ENCODE measurements around the gene MYO18B.

MYO18B gene

DNA sequence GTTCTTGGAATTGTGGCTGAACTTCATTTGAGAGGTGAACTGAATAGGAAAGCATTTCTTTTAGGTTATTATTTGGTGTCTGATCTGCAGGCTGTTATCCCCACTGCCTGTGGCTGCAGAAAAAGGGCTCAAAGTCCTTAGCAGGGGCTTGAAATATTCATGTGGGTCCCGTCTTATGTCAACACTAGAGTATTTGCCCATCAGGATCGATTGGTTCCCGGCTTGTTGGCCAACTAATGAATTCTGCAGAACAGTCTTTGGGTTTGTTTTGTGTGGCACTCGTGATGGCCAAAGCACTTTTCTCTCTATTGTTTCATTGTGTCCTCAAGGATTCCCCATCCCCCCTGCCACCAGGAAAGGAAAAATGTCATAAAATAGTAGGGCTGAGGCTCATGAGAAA is 211.9 kb downstream of the MYO18B start:
- H3K4me1 Mint-ChIP-seq, result no peaks in the 10 kb centered on the region
- H3K36me3 Mint-ChIP-seq, result no peaks in the 10 kb centered on the region
- H3K4me3 Mint-ChIP-seq, result no peak overlapping the region
- H3K27ac Mint-ChIP-seq, result no peak overlapping the region
- no peaks in the 10 kb centered on the region for H3K9me3 Mint-ChIP-seq
- H3K27me3 Mint-ChIP-seq, result peaks cover 4% of the 10 kb centered on the region

DNA sequence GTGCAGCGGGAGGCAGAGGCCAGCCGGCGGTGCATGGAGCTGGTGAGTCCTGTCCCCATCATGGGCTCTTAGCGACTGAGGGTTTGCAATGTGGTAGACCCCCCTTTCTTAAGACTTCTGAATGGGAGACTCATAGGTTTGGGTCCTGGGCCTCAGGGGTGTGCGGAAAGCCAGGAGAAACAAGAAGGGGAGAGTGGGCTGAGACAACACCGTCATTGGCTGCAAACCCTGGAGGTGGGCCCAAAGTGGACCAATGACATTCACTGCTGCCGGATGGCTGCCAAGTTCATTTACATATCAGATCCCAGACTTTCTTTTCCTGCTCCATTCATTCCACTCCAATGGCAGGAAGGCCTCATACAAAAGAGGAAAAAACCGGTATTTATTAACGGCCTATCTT is 213.3 kb downstream of the MYO18B start:
- H3K36me3 Mint-ChIP-seq, result no peaks in the 10 kb centered on the region
- H3K4me3 Mint-ChIP-seq, result no peak overlapping the region
- H3K9me3 Mint-ChIP-seq, result no peaks in the 10 kb centered on the region
- no peak overlapping the region for H3K27ac Mint-ChIP-seq
- no peaks in the 10 kb centered on the region for H3K4me1 Mint-ChIP-seq
- no peaks in the 10 kb centered on the region for H3K27me3 Mint-ChIP-seq

DNA sequence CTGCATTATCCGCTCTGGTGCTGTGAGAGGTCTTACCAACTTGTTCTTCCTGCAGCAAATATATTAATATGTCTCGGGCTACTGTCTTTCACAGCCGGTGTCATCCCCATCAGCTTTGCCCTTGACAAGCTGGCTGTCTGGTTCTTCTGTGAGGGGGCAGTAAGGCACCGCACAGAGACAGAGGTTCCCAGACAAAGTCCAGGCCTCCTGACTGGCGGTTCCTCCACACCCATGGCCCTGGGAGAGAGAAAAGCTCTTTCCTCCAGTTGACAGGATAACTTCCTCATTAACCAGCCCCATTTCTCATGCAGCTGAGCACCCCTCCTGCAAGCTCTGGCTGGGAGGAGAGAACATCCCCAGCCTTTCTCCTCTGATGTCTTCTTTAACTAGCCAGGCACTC is 214.8 kb downstream of the MYO18B start:
- Mint-ChIP-seq H3K27me3 (no peaks in the 10 kb centered on the region), H3K27ac (no peak overlapping the region), H3K4me3 (no peak overlapping the region), H3K4me1 (no peaks in the 10 kb centered on the region), H3K36me3 (no peaks in the 10 kb centered on the region), H3K9me3 (no peaks in the 10 kb centered on the region)

DNA sequence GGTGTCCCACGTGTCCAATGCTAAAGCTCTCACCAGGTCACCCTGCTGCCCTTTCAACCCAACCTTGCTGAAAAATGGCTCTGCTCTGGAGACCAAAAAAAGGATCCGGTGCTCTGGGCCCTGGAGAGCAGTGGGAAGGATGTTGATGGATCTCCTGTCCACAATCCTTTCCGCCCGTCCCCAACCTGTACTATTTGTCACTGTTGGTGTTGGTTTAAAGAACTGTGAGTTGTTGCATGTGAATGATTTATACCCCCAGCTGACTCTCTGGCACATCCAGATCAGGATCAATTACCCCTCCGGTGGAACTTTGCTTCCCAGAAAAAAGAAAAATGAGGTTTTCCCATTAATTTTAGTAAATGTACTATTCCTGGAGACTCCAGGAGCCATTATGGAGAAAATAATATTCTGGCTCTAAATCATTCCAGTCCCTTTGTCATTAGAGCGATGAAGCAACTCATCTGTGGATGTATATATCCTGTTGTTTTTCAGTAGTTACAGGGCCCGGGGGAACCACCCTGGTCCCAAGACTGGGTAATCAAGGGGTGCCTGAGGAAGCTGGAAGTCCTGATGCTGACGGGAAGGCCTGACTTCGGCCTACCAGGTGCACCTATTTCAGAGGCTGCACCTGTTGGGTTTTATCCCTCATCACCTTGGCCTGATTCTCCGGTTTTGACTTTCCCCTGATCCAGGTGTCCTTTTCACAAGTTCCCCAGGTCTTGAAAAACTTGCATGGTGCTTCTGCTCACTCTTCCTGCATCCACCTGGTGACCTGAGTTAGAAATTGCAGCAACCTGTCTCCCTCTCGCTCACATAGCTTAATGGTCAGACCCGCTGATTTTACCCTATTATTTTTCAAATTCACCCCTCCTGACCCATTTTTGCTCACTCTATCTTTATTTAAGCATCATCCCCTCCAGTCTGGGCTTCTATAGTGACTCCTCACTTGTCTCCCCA is 218.1 kb downstream of the MYO18B start:
- Mint-ChIP-seq H3K4me3 (no peak overlapping the region), H3K27me3 (no peaks in the 10 kb centered on the region), H3K9me3 (no peaks in the 10 kb centered on the region), H3K4me1 (no peaks in the 10 kb centered on the region), H3K27ac (no peak overlapping the region), H3K36me3 (no peaks in the 10 kb centered on the region)

DNA sequence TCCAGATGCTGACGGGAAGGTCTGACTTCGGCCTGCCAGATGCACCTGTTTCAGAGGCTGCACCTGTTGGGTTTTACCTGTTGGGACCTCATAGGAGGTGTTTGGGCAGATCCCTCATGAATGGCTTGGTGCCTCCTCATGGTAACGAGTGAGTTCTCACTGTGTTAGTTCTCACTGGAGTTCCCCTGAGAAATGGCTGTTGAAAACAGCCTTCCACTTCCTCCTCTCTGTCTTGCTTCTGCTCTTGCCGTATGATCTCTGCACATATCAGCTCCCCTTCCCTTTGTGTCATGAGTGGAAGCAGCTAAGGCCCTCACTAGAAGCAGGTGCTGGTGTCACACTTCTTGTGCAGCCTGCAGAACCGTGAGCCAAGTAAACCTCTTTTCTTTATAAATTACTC is 219.7 kb downstream of the MYO18B start:
- peaks cover 9% of the 10 kb centered on the region for H3K4me1 Mint-ChIP-seq
- no peaks in the 10 kb centered on the region for H3K27me3 Mint-ChIP-seq
- H3K27ac Mint-ChIP-seq, result no peak overlapping the region
- no peaks in the 10 kb centered on the region for H3K36me3 Mint-ChIP-seq
- H3K4me3 Mint-ChIP-seq, result no peak overlapping the region
- no peaks in the 10 kb centered on the region for H3K9me3 Mint-ChIP-seq

DNA sequence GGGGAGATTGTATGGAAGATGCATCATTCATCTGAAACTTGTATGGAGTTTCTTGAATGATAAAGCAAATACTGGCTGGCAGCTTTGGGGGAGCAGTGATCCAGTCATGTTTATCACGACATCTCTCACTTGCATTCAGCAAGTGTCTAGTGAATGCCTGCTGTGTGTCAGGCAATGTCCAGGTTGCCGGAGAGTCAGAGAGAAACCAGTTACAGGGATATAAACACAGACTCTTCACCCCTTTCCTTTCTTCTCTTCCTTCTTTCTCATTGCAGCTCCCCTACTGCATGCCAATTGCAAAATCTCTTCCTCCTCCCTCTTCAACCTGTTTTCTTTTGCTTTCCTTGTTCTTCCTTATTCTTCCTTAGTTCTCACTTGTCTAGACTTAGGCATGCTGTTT is 220.7 kb downstream of the MYO18B start:
- H3K27ac Mint-ChIP-seq, result no peak overlapping the region
- no peaks in the 10 kb centered on the region for H3K36me3 Mint-ChIP-seq
- no peaks in the 10 kb centered on the region for H3K9me3 Mint-ChIP-seq
- H3K27me3 Mint-ChIP-seq, result no peaks in the 10 kb centered on the region
- H3K4me3 Mint-ChIP-seq, result no peak overlapping the region
- H3K4me1 Mint-ChIP-seq, result peaks cover 12% of the 10 kb centered on the region

DNA sequence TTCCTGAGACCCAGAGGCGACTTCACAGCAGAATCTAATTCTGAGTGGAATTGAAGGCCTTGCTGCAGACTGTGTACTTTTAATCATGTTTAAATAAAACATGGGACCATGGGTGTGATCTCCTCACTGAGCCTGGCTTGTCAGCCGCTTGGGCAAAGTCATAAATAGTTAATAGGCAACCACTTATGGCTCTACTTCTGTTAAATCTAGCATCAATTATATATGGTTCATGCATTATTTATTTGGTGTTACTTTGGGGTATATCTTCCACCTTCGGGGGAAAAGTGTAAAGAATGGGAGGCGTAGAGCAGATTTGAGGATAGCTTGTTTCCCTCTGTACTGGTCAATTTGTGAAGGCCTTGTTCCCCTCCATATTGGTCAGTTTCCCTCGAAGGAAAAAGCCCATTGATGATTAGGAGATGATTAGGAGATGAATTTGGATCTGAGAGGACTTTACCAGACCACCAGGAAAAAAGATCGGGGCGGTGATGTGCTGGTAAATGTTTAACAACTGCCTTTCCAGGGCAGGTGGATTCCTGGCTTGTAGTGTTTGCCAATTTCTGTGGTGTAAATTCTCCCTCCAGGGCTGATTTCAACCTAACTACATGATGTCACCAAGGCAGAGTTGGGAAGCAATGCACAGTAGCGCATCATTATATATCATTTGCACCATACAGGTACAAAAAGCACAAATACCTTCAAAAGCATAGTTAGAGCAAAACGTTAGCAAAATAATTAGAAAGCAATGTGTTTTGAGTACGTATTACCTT is 223.2 kb downstream of the MYO18B start:
- Mint-ChIP-seq H3K27ac (no peak overlapping the region), H3K9me3 (no peaks in the 10 kb centered on the region), H3K36me3 (no peaks in the 10 kb centered on the region), H3K4me3 (no peak overlapping the region), H3K27me3 (no peaks in the 10 kb centered on the region), H3K4me1 (peaks cover 12% of the 10 kb centered on the region)

DNA sequence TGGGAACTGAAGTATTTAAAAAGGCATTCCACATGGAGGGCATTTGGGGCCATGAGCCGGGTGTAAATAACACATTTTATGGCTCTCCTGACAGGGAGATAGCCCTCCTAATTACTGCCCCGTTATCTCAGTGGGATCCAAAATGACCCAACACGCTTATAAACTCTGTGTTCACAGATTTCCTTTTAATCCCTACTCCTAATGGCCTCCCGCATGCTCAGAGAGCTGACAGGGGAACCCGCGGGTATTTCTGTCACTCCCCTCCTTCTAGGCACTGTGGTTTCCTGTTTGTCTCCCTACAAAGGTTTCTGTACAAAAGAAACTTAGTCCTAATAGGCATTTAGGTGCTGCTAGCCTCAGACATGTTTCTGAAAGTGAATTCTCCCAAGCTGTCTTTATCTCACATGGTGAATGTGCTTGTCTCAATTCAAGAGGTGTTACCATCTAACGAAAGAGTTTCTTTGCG is 224.5 kb downstream of the MYO18B start:
- Mint-ChIP-seq H3K4me3 (peak overlapping the region; percentile 37), H3K9me3 (no peaks in the 10 kb centered on the region), H3K27ac (no peak overlapping the region), H3K27me3 (no peaks in the 10 kb centered on the region), H3K4me1 (peaks cover 12% of the 10 kb centered on the region), H3K36me3 (no peaks in the 10 kb centered on the region)

DNA sequence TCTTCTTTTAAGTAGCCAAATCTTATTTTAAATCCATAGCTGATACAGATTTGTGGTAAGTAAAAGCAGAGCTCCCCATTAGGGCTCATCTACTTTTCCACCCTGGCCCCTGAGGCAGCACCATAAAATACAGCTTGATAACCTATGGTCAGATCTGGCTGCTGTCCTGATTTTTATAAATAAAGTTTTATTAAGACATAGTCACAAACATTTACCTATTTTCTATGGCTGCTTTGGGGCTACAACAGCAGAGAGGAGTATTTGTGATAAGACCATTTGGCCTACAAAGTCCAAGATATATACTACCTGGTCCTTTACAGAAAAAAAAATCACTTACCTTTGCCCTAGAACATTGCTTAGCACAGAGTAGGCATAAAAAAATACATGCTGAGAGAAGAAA is 227.3 kb downstream of the MYO18B start:
- no peak overlapping the region for H3K27ac Mint-ChIP-seq
- H3K36me3 Mint-ChIP-seq, result no peaks in the 10 kb centered on the region
- H3K4me3 Mint-ChIP-seq, result no peak overlapping the region
- H3K9me3 Mint-ChIP-seq, result no peaks in the 10 kb centered on the region
- peaks cover 12% of the 10 kb centered on the region for H3K4me1 Mint-ChIP-seq
- peaks cover 1% of the 10 kb centered on the region for H3K27me3 Mint-ChIP-seq

DNA sequence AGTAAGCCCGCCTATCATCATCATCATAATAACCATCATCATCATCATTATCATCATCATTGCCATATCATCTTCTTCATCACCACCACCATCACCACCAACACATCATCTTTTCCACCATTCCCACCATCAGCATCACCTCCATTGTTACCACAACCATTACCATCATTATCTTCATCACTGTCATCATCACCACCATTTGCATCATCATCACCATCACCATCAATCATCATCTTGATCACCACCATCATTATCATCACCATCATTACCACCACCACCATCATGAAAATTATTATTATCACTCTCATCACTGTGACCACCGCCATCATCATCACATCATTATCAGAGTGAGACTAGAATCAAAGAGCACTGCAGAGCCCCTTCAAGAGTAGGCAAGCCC is 227.9 kb downstream of the MYO18B start:
- H3K4me1 Mint-ChIP-seq, result peaks cover 12% of the 10 kb centered on the region
- peaks cover 1% of the 10 kb centered on the region for H3K27me3 Mint-ChIP-seq
- no peak overlapping the region for H3K27ac Mint-ChIP-seq
- H3K36me3 Mint-ChIP-seq, result no peaks in the 10 kb centered on the region
- no peaks in the 10 kb centered on the region for H3K9me3 Mint-ChIP-seq
- no peak overlapping the region for H3K4me3 Mint-ChIP-seq

DNA sequence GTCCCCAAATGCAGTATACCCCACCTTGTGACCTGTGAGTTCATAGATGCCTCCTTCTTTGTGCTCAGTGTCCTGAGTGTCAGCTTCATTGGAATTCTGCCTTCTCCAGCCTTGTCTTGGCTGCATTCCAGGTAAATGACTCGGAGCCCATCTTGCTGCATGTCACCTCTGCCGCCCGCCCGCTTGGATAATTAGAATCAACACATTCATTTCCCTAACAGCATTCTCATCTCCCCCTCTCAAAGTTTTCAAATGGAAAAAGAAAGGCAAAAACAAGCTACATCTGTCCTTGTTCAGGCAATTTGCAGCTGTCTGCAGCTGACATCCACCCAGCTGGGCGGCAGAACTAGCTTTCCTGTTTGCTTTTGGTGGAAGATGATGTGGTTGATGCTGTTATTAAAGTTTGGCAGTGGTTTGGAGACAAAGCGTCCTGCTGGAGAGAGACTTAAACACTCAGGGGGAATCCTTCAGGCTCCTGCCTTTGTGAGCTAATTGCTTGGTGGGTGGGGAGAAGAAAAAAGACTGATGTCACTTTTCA is 228.5 kb downstream of the MYO18B start:
- Mint-ChIP-seq H3K4me1 (peaks cover 12% of the 10 kb centered on the region), H3K4me3 (no peak overlapping the region), H3K27ac (no peak overlapping the region), H3K9me3 (no peaks in the 10 kb centered on the region), H3K36me3 (no peaks in the 10 kb centered on the region), H3K27me3 (peaks cover 1% of the 10 kb centered on the region)

DNA sequence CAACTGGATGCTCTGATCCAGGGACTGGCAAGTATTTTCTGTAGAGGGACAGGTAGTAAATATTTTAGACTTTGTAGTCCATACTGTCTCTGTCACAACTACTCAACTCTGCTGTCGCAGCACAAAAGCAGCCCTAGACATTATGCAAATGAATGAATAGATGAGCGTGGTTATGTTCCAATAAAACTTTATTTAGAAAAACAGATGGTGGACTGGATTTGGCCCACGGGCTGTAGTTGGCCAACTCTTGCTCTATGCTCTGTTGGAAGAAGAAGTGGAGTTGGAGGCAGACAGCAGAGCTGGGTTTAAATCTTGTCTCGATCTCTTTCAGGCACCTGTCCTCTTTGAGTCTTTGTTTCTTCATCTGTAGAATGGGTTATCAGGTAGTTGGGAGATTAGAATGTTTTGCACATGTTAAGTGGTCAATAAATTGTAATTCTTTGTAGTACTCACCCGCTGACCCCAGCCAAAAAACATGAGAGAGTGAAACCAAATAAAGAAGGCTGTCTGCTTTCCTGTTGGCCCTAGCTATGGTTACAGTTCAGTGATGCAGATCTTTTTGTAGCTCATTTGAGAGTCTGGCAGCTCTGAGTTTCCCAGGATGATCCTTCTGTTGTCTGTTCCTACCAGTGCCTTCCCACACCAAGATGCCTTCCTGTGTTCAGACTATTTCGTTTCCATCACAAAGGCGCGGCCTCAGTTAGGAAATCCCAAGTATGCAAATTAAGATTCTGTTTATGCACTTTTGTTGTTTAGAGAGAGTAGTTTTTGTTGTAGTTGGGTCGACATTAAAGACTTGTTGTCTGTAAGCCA is 229.2 kb downstream of the MYO18B start:
- peaks cover 8% of the 10 kb centered on the region for H3K4me1 Mint-ChIP-seq
- H3K36me3 Mint-ChIP-seq, result no peaks in the 10 kb centered on the region
- no peak overlapping the region for H3K27ac Mint-ChIP-seq
- peaks cover 1% of the 10 kb centered on the region for H3K27me3 Mint-ChIP-seq
- H3K4me3 Mint-ChIP-seq, result no peak overlapping the region
- H3K9me3 Mint-ChIP-seq, result no peaks in the 10 kb centered on the region

DNA sequence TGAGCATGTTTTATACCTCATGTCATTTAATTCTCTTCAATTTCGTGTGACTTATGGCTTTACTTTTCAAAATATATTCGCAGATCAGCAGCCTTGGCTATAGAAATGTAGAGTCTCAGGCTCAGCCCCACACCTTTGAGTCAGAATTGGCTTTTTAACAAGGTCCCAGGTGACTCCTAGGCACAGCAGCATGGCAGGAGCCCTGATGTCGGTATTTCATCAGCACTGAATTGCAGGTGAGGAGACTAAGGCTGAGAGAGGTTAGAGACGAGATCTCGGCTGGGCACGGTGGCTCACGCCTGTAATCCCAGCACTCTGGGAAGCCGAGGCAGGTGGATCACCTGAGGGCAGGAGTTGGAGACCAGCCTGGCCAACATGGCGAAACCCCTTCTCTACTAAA is 230.4 kb downstream of the MYO18B start:
- H3K27me3 Mint-ChIP-seq, result peaks cover 1% of the 10 kb centered on the region
- H3K36me3 Mint-ChIP-seq, result no peaks in the 10 kb centered on the region
- no peaks in the 10 kb centered on the region for H3K4me1 Mint-ChIP-seq
- H3K27ac Mint-ChIP-seq, result no peak overlapping the region
- no peaks in the 10 kb centered on the region for H3K9me3 Mint-ChIP-seq
- H3K4me3 Mint-ChIP-seq, result no peak overlapping the region

DNA sequence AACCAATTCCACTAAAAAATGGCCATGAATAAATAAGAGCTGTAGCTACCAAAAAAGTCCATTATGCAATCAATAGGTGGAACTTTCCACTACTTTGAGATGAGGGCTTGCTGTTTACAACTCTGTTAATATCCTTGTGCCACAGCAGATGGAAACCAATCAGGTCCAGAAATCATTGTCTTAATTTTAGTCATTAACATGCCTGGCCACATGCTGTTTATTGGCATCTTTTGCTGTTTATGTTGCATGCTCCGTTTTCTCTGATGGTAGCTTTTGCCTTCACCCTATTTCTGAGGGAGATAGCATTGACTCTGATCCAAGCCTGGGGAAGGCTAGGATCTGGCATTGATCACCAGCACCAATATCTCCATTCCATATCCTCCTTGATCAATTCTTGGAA is 234.4 kb downstream of the MYO18B start:
- H3K4me3 Mint-ChIP-seq, result no peak overlapping the region
- peaks cover 1% of the 10 kb centered on the region for H3K27me3 Mint-ChIP-seq
- no peak overlapping the region for H3K27ac Mint-ChIP-seq
- H3K4me1 Mint-ChIP-seq, result no peaks in the 10 kb centered on the region
- H3K36me3 Mint-ChIP-seq, result no peaks in the 10 kb centered on the region
- no peaks in the 10 kb centered on the region for H3K9me3 Mint-ChIP-seq

DNA sequence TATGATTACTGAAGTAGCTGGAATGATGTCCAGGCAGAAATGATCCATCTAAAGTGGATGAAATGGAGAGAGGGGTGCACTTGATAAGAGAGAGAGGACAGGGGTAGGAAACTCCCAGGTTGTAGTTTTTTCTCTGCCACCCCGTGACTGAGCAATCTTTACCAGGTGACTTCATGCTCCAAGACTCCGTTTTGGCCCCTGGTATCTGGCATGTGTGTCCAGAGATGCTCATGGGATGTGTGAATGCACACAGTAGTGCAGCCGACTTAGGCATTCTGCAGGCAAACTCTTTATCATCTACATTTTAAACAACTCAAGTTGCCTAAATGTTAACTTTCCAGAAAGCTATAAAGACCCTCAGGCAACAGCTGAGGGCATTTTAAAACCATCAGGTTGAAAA is 238.0 kb downstream of the MYO18B start:
- H3K27ac Mint-ChIP-seq, result no peak overlapping the region
- no peaks in the 10 kb centered on the region for H3K9me3 Mint-ChIP-seq

More for the DNA sequence above, 238.0 kb downstream of the MYO18B start:
- peaks cover 3% of the 10 kb centered on the region for H3K27me3 Mint-ChIP-seq
- H3K36me3 Mint-ChIP-seq, result no peaks in the 10 kb centered on the region
- H3K4me1 Mint-ChIP-seq, result no peaks in the 10 kb centered on the region
- H3K4me3 Mint-ChIP-seq, result no peak overlapping the region

All from activated naive CD4-positive, alpha-beta T cell treated with anti-CD3 and anti-CD28 coated beads, Interleukin-2, amount 50 U/mL, for 24 hours (primary cell).